OCI-LY3 (cell line): Measurements from ENCODE around the gene SVEP1.

Experiments
- CTCF ChIP-seq: fragments of 200-600, 300-600 bp; sonication (generic); IDR thresholded peaks from 2 replicates; pipeline ENCODE4 v1.5.1; 2014; ENCODE audit warnings: antibody characterized with exemption, low read length, low read depth
- EZH2phosphoT487 ChIP-seq: fragments of 200-600 bp; shearing (Covaris generic); IDR thresholded peaks from 2 replicates; pipeline ENCODE4 v1.6.1; 2018; ENCODE audit warnings: antibody characterized with exemption, mixed run types, low read depth

- TF ChIP-seq CTCF: no peak
- no peak for TF ChIP-seq EZH2phosphoT487
Observed at GRCh38 chr9:110356639-110357395, 222.7 kb downstream of the SVEP1 start.
